Measurements from ENCODE around the gene SFI1.
A peak's percentile ranks its signal among the peaks of the same experiment; 100 is the strongest.
"Not testable (repeated sequence)": the region's sequence is repeated elsewhere in the genome, so short reads cannot be mapped to it uniquely, and the experiment has no call there.

Gene SFI1, protein sequence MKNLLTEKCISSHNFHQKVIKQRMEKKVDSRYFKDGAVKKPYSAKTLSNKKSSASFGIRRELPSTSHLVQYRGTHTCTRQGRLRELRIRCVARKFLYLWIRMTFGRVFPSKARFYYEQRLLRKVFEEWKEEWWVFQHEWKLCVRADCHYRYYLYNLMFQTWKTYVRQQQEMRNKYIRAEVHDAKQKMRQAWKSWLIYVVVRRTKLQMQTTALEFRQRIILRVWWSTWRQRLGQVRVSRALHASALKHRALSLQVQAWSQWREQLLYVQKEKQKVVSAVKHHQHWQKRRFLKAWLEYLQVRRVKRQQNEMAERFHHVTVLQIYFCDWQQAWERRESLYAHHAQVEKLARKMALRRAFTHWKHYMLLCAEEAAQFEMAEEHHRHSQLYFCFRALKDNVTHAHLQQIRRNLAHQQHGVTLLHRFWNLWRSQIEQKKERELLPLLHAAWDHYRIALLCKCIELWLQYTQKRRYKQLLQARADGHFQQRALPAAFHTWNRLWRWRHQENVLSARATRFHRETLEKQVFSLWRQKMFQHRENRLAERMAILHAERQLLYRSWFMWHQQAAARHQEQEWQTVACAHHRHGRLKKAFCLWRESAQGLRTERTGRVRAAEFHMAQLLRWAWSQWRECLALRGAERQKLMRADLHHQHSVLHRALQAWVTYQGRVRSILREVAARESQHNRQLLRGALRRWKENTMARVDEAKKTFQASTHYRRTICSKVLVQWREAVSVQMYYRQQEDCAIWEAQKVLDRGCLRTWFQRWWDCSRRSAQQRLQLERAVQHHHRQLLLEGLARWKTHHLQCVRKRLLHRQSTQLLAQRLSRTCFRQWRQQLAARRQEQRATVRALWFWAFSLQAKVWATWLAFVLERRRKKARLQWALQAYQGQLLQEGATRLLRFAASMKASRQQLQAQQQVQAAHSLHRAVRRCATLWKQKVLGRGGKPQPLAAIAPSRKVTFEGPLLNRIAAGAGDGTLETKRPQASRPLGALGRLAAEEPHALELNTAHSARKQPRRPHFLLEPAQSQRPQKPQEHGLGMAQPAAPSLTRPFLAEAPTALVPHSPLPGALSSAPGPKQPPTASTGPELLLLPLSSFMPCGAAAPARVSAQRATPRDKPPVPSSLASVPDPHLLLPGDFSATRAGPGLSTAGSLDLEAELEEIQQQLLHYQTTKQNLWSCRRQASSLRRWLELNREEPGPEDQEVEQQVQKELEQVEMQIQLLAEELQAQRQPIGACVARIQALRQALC

DNA sequence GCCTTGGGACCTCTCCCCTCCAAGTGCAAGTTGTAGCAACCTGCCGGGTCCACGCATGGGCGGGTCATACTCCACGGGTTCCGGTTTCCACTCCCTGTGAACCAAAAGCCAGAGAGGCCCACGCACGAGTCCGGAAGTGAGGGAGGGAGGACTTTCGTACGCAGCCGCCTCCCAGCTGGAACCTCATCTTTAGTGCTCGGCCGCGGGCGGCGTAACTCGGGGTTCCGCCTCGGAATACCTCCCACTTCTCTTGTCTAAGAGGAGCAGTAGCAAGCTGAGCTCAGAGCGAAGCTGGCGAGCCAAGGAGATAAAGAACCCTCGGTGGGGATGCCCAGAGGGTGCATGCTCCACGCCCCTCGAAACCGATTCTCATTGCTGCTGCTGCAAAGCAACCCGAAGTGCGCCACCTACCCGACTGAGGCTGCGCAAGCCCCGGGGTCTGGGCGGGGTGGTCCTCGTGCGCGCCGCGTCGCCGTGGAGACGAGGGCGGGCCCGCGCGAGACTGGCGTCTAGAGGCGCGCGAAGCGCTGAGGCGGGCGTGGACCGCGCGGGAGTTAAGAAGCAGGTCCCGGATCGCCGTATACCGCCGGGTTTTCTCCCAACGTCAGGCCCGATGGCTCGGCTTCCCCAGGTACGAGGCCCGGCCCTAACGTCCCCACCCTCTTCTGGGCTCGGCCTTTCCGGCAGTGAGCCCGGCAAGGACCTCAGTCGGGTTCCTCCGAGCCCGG, at the start of gene SFI1:
SFI1 (plus strand) TSS at position 530 of the 728 bp plus-strand sequence. CDS start 11,749 bp downstream, outside the sequence.
- peak; percentile 63 for DNase-seq (ENCODE audit: low read depth)

DNA sequence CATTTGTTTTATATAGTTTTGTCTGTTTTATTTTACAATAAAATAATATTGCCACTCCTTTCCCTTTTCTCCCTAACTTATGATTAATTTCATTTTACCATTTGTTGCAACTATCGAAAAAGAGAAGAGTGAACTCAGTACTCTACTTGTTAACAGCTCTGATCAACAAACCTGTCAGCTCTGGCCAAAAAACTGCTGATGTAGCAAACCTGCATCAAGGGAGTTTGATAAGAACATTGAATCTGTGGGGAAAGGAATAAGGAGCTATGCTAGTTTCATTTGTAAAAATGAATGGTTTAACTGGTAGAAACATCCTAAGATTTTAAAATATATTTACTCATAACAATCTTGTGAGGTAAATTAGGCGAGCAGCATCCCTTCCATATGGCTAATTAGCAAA, 49.6 kb upstream of the SFI1 start:
- no peak for DNase-seq (ENCODE audit: low read depth)

DNA sequence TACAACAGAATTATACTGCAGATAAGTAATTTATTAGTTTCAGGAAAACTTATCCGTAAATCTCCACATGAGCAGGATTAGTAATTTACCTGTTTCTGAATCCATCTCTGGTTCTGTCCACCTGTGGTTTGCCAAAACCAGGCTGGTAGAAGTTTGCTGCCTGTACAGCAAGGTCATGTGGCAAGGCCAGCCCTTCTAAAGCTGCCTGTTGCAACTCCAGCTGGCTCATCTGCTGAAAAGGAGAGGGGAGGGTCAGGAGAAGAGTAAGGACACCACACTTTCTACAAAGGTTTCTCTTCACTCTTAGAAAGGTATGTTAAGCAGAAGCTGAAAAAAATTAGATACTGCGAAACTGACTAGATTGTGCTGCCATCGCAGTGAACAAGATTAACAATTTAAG, 49.0 kb upstream of the SFI1 start:
- DNase-seq (ENCODE audit: low read depth) = no peak

DNA sequence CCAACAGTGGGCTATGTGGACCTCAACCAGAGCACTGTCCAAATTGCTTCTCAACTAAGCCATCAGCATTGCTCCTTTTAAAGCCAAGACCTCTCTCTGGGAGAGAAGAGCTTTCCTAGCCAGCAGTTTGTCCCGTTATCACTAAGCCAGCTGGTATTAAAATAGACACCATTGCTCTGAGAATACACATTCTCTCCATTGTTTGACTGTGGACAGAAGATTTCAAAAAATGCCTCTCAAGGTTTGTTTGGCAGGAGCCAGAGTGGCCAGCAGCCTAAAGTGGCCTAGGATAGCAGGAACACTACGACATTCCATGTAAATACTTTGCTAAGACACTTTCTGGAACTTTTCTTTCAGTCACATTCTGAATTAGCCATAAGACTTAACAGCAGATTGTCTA, 48.0 kb upstream of the SFI1 start:
- no peak for DNase-seq (ENCODE audit: low read depth)

DNA sequence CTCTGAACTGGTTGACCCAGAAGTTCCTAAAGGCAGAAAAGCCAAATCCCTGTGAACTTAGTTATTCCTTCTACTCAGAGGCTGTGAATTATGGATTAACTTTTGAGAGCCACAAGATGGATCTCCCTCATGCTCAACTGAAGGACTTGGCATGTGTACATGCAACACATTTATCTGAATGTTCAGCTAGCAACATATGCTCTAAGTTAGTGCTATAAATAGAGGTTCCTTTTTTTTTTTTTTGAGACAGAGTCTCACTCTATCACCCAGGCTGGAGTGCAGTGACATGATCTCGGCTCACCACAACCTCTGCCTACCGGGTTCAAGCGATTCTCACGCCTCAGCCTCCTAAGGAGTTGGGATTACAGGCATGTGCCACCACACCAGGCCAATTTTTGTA, 46.8 kb upstream of the SFI1 start:
- no peak for DNase-seq (ENCODE audit: low read depth)

DNA sequence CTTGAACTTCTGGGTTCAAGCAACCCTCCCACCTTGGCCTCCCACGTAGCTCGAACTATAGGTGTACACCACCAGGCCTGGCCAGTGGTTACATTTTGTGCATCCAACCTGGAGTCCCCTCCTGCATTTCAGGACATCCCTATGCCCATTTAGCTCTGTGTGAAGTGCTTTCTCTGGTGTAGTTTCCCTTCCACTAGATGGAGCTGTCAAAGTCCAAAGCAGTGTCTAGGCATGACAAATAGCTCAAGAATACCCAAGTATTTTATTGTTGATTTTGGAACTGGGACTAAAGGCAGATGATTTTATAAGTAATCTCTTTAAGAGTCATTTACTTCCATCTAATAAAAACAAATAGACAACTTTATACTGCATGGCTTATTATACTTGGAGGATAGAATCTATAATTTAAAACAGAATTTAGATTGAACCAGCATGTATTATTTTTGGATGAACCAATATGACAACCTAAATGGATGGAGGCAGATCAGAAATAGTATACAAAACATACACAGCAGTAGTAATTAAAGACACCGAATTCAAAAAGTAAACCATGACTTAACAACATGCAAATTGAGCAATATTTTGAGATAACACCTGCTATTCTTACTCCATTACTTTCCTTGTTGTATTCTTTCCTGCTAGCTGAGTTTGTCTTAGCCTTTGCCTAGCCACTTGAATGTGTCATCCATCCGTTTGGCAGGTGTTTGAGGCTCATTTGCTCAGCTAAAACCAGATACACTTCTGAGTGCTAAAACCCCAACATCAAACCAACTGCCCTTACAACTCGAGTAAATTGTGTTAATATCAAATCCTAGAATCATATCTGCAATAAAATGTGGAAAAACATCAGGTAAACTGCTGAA, 44.4 kb upstream of the SFI1 start:
- DNase-seq (ENCODE audit: low read depth) = peak; percentile 41

DNA sequence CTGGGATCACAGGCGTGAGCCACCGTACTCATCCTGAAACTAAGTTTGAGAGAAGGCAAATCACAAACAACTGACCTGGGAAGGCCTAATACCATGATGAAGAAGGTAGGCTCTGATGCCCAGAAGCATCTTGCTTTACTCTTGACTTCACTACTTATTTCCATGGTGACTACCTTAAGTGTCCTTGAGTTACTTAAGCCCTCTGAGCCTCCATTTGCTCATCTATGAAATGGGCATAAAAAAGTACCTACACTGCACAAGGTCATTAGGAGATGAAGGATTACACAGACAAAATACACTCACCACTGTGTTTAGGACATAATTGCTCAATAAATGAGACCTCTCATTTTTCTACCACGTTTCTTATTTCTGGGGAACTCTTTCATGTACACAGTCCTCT, 34.6 kb upstream of the SFI1 start:
- no peak for DNase-seq (ENCODE audit: low read depth)

DNA sequence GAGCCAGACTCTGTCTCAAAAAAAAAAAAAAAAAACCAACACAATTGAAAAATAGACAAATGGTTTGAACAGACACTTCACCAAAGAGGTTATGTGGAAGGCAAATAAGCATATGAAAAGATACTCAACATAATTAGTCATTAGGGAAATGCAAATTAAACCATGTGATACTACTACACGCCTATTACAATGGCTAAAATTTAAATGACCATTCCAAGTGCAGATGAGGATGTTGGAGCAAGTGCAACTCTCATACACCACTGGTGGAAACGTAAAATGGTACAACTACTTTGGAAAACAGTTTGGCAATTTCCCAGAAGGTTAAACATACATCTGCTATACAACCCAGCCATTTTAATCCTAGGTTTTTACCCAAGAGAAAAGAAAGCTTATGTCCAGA, 31.0 kb upstream of the SFI1 start:
- no peak for DNase-seq (ENCODE audit: low read depth)

DNA sequence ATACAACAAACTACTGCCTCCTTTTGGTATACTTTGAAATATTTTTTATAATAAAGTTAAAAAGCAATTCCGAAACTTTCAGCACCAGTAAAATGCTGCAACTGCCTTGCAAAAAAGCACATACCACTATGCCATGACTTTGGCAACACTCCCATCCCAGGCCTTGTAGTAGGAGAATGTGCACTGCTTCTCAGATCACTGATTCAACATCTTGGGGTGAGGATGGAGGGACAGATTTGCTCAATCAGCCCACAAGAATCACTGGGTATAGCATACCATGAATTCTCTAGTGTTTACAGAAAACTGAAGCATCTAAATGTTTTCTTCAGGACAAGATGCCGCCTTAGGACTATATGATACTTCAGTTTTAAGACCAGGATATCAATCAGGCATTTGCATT, 21.6 kb upstream of the SFI1 start:
- peak; percentile 47 for DNase-seq (ENCODE audit: low read depth)

DNA sequence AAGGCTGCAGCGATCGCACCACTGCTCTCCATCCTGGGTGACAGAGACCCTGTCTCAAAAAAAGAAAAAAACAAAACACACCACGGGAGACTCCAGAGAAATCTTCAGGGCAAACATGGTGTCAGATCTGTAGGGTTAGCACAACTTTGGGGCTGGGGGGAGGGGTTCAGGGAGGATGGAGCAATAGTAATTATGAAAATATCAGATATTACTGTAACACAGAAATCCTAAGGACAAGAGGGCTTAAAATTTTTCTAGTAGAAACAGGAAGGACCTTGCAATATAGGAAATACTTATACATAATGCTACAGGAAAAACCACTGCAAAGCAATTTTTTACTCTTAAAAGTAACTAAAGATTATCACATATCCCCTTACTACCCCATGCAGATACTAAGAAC, 20.5 kb upstream of the SFI1 start:
- no peak for DNase-seq (ENCODE audit: low read depth)

DNA sequence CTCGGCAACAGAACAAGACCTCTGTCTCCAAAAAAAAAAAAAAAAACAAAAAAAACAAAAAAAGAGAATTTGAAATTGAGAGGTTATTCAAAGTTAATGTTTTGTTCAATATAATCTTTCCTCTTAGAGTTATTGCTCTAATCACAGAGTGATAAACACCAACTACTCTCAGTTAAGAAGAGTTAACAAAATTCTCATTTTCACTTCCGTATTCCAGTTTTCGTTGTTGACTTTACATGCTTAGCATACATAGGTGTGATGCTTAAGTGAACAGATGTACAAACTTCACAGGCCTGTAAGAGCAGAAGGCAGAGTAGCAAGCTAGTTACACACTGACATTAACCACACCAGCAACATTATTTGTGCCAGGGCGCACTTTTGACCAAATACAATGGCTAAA, 19.0 kb upstream of the SFI1 start:
- no peak for DNase-seq (ENCODE audit: low read depth)

DNA sequence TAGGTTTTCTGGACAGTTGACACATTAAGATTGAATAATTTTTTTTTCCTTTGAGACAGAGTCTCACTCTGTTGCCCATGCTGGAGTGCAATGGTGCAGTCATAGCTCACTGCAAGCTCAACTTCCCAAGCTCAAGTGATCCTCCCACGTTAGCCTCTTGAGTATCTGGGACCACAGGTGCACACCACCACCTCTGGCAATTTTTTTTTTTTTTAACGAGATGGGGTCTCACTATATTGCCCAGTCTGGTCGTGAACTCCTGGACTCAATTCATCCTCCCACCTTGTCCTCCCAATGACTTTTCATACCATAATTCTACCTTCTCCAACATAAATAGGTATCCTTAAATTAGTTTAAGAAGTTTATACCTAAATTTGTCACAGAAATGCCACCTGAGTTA, 15.2 kb upstream of the SFI1 start:
- DNase-seq (ENCODE audit: low read depth) = no peak

DNA sequence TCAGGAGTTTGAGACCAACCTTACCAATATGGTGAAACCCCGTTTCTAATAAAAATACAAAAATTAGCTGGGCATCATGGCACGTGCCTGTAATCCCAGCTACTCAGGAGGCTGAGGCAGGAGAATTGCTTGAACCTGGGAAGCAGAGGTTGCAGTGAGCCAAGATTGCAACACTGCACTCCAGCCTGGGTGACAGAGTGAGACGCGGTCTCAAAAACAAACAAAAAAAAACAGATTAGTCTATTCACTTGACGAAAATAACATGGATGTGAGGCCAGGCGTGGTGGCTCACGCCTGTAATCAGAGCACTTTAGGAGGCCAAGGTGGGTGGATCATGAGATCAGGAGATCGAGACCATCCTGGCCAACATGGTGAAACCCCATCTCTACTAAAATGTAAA, 13.9 kb upstream of the SFI1 start:
- not testable (repeated sequence) for DNase-seq (ENCODE audit: low read depth)

DNA sequence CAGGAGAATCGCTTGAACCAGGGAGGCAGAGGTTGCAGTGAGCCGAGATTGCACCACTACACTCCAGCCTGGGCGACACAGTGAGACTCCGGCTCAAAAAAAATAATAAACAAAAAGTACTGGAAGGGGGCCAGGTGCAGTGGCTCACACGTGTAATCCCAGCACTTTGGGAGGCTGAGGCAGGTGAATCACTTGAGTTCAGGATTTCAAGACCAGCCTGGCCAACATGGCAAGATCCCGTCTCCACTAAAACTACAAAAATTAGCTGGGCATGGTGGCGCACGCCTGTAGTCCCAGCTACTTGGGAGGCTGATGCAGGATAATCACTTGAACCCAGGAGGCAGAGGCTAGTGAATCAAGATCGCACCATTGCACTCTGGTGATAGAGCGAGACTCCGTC, 10.0 kb upstream of the SFI1 start:
- not testable (repeated sequence) for DNase-seq (ENCODE audit: low read depth)

DNA sequence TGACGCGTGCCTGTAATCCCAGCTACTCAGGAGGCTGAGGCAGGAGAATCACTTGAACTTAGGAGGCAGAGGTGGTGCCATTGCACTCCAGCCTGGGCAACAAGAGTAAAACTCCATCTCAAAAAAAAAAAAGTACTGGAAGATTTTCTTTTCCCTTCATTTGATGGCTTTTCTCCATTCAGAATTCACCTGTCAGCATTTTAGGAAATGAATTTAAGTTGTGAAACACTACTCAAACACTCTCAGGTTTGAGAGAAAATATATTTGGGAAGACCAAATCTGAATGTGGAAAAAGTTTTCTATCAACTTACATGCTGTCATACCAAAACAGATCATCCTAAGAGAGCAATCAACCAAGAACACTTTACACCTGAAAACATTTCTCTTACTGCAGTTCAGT, 9.4 kb upstream of the SFI1 start:
- no peak for DNase-seq (ENCODE audit: low read depth)

DNA sequence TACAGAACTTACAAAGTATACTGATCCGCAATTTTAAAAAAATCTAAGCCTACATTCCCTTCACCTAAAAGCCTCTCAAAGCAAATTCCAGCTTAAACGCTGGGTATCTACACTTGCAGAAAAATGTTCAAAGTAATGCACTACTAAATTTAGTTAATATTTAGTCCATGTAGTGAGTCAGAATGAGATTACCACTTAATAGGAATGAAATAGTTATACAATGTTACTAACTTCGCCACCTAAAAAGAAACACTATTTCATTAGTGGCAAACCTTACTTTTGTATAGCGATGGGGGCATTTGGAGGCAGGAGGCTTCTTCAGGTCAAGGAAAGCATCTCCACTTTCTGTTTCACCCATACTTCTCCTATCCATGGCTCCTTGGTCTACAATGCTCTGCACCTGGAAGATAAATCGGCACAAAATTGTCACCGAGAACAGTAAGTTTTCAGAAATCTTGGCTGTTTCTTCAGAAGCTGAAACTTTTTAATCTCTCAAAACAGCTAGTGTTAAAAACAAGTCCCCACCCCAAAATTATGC, 7.9 kb upstream of the SFI1 start:
- DNase-seq (ENCODE audit: low read depth) = no peak

DNA sequence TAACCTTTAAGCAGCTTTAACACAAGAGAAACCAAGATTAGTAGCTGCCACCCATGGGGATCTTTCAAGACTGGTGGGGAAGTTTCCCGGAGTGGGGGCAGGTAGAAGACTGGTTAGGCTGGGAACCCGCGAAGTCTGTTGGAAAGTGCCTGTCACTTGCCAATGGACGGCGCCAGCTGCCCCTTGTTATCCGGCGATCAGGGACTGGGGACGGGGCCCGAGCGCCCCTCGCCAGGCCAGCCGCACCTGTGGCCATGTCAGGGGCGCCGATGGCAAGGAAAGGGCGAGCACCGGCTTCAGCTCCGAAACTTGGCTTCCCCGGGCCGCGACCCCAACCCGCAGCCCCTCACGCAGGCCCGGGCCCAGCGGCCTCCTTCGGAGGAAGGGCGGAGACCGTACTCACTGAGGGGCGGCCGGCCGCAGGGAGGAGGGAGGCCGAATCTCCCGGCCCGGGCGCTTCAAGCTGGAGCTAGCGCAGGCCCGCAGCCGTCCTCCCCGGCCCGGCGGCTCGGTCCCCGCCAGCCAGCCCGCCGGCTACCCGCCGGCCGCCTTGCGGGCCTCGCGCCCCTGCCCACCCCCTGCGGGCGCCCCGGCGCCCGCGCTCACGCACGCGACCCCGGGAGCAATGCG, 7.2 kb upstream of the SFI1 start:
- DNase-seq (ENCODE audit: low read depth) = no peak

DNA sequence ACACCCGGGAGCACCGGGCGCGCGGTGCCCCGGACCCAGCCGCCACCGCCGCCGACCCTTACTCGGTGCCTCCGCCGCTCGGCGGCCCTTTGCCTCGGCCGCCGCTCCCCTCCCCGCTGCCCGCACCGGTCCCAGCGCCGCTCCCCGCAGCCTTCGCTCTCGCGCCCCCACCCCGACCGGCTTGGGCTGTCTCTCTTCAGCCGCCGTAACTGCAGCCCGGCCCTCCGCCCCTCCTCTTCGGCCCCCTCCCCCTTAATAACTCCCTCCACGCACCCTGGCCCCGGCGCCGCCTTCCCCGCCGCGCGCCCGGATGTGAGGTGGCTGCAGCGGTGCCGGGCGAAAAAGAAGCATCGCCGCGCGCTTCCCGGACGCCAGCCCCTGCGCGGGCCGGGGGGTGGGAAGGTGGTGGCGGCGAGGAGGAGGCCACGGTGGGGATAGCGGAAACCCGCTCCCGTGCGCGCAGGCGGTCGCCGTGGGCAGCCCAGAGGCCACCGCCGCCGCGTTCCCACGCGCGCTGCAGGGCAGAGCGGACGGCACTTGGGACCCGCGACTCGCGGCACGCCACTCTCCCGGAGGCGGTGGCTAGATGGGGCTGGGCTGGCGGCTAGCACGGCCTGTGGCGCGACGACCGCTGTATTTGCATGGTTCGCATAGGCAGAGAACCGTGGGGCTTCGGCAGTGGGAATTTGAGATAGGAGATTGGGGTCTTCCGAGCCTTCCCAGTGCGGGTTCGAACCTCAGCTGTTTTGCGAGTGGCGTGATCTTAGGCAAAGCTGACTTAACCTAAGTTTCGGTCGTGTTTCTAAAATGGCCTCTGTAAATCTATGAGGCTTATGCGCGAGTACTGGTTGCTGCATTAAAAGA, 6.5 kb upstream of the SFI1 start, which contains the start of gene EIF4ENIF1:
EIF4ENIF1 (minus strand) TSS at position 211 of the 864 bp plus-strand sequence. CDS start 1,124 bp downstream, outside the sequence.
- peak; percentile 68 for DNase-seq (ENCODE audit: low read depth)

DNA sequence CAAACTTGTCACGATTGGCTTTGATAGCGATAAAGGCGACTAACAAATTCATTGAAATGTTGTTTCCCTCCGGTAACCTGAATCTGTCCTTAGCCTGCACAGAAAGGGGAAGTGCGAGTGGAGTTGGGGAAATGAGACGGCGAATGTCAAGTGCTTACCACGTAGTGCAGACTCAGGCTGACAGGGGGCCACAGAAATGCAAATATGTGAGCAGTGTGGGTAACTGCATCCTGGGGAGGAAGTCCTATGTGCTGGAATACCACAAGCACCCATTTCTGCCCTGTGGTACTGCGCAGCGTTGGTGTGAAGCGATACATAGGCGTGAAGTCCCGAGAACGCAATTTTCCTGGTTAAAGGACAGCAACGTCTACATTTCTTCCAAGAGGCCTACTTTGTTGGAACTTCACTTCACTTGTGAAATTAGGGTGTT, 5.8 kb upstream of the SFI1 start:
- peak; percentile 33 for DNase-seq (ENCODE audit: low read depth)
